ENCODE data around the gene CAP1.
"Not testable (repeated sequence)": the region's sequence is repeated elsewhere in the genome, so short reads cannot be mapped to it uniquely, and the experiment has no call there.

CAP1 gene

DNA sequence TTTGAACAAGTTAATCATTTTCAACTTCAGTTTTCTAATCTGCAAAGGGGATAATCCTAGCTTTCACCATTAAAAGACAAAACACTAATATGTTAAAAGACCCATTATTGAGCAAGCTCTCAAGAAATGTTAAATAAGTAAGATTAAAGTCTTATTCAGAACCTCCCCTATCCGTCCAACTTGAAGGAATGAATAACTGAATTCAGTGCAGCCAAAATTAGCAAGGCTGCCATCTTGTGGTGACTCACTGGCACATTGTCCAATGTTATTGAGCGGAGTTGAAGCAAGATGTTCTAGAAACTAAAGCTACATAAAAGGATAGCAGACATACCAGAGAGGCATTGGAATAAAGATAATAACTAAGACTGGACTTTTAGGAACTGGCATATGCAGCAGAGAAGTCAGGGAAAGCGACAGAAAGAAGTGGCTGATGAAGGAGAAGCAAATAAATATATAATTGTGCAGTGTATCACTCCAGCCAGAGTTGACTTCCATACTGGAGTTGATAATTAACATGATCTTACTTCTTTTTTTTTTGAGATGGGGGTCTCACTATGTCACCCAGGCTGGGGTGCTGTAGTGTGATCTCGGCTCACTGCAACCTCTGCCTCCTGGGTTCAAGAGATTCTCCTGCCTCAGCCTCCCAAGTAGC lies 8.2 kb upstream of the CAP1 start:
- no peak for DNase-seq

DNA sequence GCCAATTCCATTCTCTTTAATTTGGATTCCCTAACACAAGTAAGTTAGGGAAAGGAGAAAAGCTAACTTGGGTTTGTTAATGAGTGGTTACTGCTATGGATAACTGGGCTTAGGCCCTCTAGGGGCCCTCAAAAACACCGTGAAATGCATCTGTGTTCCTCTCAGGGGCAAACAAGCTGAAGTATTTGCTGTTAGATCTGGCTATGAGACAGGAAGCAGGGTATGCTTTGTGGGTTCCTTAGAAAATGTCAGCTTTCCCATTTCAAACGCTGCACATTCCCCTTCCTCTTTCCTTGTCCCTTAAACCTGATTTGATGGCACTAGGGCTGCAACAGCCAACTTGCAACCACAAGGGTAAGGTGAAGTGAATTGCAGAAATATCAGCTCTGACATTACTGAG lies 5.7 kb upstream of the CAP1 start:
- DNase-seq, result no peak

DNA sequence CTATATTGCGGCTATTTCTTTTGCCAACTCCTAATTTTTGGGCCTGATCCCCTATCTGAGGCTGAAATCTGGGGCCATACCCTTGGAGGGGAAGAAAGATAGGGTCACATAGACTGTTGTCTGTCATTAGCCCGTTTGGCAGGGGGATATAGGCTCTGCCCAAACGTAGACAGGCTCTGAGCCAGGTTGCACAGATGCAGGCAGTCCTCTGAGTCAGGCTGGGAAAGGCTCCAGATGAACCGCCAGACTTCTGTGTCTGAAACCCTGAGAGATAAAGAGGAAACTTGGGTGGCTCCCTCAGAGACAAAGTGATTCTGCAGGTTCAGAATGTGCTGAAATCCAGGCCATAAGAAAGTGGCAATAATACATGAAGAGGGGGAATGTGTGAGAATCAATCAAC lies 4.0 kb upstream of the CAP1 start:
- no peak for DNase-seq

DNA sequence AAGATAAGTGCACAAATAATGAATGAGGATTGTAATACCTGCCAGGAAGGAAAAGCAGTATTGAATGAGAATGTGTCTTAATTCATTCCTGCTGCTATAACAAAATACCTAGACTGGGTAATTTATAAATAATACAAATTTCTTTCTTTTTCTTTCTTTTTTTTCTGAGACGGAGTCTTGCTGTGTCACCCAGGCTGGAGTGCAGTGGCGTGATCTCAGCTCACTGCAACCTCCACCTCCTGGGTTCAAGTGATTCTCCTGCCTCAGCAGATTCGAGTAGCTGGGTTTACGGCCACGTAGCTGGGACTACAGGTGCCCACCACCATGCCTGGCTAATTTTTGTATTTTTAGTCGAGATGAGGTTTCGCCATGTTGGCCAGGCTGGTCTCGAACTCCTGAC lies 3.3 kb upstream of the CAP1 start:
- DNase-seq, result not testable (repeated sequence)

DNA sequence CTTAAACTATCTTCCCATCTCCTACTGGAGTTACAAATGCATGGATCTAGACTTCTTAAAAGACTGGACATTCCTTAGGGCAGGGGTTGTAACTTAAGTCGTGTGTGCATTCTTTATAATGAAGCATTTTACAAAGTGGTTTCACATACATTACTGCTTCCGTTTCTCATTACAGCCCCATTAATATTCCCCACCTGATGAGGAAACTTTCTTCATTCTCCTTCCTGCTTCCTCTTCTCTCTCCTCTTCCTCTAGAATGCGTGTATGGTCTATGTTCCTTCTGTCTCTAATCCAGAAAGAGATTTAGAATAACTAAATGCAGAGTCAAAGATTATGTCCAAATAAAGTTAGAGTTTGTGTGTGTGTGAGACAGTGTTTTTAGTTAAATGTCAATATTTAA lies 1.8 kb upstream of the CAP1 start:
- DNase-seq, result no peak

DNA sequence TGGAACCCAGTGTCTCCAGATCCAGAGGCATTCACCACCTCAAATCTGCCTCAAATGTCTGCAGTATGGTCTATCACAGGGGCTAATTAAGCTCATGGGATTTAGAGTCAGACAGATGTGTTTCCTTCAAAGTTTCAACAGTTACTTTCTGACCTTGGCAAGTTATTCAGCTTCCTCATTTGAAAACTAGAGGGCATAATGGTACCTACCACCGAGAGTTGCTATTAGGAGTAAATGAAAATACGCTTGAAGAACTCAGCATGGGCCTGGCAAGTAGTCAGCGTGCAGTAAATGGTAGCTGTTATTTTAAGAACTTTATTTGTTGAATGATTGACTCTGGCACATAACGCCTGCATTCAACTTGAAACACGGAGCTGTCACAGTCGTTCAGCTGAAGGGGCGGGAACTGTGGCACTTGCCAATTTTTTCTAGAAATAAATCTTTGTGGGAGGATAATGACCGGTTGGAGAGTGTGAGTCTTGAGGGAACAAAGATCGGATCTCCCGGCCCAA lies 1.2 kb upstream of the CAP1 start:
- DNase-seq, result no peak

DNA sequence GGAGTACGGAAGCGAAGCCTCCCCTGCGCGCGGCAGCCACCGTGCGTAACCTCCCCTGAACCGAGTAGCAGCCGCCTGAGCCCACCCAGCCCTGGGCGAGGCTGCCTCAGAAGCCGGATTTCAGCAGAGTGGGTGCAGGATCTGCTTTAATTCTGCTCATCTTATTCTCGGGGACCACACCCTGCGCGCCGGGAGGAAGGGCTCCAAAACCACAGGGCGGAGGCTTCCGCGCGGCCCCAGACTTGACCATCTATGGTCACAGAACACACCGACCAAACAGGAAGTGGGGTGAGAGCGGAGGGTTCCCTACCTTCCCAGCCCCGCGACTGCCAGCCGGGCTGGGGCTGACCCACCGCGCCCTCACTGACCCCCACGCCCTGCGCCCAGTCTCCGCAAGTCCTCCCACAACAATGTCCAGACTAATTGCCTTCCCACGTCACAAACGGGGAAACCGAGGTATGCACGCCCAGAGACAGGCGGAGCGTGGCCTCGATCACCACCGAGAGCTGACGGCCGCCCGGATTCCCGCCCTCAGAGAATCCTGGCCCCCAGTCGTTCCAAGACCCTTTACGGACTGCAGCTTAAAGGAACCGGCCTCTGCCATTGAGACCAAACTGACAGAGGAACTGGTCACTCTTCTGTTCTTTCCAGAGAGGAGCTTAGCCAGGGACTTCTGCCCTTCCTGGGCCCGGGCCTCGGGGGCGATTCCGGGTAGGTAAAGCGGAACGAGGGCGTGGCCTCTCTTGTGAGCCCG lies 595 bp upstream of the CAP1 start:
- peak in 1 of 2 experiments; percentile 26 for DNase-seq

DNA sequence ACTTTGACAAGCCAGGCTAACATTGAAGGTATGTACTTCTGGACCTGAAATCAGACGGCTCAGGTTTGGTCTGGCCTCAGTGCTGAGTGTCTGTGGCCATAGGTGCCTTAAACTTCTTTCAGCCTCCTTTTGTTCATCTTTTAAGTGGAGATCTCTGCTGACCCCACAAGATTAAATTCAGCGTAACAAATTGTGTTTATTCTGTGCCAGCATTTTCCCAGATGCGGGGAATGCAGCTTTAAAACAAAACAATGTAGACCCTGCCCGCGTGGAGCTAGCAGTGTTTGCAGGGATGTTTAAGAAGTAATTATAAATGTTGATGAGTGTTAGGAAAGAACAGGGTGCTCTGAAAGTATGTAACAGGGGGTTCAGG lies 923 bp downstream of the CAP1 start:
- no peak for DNase-seq

DNA sequence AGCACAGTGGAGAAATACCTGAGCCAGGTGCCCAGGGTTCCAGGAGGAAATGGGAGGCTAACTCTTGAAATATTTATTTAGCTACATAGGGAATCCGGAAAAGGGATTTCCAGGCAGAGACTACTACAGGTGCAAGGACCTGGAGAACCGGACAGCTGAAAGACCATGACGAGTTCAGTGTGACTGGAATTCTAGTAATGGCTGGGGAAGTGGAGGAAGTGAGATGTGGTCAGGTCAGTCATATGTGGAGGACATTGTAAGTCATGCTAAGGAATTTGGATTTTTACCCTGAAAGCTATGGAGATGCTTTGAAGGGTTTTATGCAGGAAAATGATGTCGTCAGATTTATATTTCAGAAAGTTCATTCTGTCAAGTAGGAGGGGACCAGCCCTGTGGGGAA lies 1.8 kb downstream of the CAP1 start:
- no peak for DNase-seq

DNA sequence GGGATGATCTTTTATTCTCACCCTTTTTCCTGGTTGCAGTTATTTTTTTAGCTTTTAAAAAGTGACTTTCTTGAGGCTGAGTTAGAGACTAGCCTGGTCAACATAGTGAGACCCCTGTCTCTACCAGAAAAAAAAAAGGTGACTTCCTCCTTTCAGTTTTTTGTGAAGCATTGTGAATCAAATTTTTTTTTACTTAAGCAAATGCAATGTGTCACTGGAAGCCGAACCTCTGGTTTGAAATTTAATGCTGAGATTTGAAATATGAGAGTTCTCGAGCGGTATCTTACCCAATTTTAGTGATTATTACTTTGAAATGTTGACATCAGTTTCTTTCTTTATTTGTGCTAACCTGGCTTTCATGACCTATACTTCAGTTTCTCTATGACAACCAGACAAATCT lies 3.6 kb downstream of the CAP1 start:
- DNase-seq, result no peak

DNA sequence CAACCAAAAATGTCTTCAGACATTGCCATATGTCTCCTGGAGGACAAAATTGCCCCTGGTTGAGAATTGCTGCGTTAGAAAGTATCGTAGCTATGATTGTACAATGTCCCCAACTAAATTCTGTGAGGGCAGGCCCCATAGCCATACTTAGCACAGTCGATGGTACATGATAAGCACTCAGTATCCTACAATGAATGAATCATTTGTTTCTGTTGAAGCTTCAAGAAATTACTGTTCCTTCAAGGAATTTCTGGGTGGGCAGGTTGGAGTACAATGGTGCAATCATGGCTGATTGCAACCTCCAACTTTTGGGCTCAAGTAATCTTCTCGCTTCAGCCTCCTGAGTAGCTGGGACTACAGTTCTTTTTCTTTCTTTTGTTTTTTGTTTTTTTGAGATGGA lies 4.7 kb downstream of the CAP1 start:
- DNase-seq, result no peak

DNA sequence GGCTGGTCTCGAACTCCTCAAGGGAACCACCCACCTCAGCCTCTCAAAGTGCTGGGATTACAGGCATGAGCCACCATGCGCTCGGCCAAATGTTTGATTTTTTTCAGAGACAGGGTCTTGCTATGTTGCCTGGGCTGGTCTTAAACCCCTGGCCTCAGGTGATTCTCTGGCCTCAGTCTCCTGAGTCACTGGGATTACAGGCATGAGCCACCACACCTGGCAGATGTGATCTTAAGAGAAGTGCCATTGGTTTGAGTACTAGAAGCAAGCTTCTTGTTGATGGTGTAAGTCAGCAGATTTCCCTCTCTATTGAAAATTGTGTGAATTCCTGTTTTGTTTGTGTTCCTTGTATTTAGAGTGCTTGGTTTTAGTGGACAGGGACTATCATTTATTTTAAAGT lies 5.2 kb downstream of the CAP1 start:
- DNase-seq, result no peak

DNA sequence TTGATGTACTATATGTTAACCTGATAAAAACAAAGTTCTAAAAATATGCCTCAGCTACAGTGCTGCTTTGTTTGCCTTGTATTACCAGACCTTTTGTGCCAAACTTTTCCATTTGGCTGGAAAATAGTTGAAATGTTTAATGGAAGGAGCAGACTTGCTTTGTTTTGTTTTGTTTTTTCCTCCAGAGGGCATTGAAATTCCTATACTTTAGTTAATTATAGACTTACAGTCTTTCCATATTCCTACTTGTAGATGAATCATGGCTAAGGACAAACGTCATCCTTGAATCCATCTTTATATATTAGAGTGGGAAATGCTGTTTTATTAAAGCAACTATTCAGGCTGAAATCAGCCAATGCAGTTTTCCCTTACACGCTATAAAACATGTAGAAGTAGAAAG lies 6.7 kb downstream of the CAP1 start:
- no peak for DNase-seq

DNA sequence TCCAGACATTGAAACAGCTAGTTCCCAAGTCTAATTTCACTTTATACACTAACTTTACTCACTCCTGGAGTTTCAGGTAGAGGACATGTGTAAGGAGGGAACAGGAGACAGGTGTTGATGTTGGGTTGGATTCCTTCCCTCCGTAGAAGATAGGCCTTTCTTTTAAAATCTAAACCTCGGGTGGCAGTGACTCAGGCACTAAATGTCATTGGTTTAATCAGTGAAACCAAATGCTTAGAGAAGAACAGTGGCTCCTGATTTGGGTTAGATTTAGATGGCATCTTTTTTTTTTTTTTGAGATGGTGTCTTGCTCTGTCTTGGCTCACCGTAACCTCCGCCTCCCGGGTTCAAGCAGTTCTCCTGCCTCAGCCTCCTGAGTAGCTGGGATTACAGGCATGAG lies 7.2 kb downstream of the CAP1 start:
- DNase-seq, result no peak

DNA sequence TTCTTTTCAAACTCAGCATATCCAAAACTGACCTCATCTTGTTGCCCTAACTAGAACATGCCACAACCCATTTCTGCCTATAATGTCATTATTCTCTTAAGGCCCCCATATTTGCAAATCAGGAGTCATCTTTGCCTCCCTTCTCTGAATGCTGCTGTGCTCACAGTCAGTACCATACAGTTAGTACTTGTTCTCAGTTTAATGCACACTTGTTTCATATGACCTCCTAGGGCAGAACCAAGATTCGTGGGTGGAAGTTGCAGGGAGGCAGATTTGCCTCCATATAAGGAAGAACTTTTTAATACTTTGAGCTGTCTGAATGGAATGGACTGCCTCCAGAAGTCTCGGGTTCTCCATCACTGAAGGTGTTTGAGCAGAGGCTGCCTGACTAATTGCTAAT lies 9.2 kb downstream of the CAP1 start:
- DNase-seq, result no peak

DNA sequence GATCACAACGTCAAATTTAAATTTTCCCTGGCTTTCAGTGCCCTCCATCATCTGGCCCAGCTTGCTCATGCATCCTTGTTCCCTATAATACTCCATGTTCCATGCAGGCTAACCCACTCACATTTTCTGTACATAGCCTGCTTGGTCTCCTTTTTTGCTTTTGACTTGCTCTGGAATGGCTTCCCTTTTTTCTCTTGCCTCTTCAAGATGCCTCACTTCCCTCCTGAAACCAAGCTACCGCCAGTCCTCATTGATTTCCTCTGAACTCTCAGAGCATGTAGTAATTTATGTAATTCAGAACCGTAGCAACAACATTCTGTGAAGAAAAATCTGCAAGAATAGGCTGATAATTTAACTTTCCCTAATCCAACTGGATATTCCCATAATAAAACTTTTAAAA lies 10.3 kb downstream of the CAP1 start:
- DNase-seq, result no peak

DNA sequence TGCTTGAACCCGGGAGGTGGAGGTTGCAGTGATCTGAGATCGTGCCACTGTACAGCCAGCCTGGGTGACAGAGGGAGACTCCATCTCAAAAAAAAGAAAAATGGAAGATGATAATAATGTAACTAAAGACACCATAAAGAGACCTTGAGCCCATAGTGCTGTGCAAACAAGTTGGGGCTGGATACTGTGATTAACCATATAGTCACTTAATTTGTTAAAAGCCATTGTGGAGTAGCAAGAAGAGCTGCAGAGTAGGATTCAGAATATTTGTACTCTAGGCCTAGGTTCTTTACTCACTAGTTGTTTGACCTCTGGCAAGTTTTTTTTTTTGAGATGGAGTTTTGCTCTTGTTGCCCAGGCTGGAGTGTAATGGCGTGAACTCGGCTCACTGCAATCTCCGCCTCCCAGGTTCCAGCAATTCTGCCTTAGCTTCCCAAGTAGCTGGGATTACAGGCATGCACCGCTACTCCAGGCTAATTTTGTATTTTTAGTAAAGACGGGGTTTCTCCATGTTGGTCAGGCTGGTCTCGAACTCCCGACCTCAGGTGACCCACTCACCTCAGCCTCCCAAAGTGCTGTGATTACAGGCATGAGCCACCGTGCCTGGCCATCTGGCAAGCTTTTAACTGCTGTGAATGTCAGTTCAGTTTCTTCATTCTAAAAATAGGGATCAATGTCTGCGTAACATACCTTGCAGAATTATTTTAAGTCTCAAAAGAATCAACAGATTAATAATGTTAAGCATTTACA lies 12.8 kb downstream of the CAP1 start:
- no peak for DNase-seq

DNA sequence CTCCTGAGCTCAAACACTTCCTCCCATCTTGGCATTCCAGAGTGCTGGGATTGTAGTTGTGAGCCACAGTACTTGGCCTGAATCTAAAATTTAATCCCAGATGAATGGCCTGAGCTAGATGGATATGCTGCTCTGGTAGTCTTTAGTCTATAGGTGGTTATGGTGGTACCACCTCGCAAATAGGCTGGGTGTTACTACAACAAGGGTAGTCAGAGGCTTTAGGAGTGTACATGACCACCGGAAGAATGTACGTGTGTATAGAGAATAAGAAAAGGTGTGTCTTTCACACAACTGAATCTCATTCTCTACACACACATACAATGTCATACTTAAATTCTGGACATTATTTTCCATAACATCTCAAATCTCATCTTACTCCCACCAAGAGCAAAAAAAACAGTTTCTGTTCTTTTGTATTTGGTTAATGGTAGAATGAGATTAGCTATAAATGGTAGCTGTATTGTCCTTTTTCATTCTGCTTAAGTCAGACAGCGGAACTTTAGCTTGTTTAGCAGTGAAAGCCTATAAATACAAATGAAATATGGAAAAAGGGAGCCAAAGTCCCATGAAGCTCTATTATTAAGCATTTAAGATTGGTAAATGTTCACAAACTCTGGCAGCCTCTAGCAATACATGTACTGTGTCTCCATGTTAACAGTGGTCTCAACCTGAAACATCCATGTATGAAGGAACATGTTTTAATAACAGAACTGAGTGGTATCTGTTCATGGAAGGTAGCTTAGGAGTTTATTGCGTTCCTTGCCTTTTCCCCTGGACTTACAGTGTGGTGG lies 16.2 kb downstream of the CAP1 start:
- no peak for DNase-seq

DNA sequence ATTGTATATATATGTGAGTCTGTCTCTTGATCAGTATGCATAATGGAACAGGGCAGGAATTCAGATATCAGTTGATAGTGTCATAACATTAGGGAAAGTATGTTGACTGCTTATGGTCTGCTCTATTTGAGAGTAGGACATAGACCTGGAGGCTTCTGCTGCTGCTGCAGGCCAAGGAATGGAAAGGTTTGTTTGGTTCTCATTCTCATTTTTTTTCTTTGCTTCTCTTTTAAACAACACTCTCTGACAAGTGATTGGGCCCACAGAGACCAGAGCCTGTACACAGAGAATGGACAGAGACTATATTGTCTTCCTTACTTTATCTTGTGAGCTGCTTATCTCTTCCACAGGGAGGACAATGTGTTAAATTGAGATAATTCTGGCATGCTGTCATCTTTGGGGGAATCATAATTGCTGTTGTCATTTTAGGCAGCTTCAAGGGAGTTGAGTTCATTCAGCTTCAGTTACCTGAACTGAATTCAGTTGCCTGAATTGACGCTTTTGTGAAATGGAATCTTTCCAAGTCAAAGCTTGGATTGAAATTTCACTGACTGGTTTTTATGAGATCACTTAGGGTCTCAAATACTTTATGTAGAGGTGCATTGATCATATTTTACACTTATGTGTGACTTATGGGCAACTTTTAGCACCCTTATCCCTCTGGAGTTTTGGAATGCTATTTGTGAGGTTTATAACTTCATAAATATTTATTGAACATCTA lies 16.9 kb downstream of the CAP1 start:
- no peak for DNase-seq

DNA sequence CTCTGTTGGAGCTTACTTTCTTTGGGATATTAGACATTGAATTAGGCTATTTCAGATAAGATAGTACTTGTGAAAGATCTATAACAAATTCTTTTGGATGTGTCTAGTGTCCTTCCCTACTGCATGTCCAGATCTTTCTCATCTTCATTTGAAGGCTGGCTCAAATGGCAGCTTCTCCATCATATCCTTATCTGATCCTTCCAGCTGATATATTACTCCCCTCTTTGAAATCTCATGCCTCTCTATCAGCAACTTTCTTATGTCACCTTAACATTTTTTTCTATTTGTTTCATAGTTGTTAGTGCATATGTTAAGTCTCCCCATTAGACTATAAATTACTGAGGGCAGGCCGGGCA lies 17.5 kb downstream of the CAP1 start:
- no peak for DNase-seq

DNA sequence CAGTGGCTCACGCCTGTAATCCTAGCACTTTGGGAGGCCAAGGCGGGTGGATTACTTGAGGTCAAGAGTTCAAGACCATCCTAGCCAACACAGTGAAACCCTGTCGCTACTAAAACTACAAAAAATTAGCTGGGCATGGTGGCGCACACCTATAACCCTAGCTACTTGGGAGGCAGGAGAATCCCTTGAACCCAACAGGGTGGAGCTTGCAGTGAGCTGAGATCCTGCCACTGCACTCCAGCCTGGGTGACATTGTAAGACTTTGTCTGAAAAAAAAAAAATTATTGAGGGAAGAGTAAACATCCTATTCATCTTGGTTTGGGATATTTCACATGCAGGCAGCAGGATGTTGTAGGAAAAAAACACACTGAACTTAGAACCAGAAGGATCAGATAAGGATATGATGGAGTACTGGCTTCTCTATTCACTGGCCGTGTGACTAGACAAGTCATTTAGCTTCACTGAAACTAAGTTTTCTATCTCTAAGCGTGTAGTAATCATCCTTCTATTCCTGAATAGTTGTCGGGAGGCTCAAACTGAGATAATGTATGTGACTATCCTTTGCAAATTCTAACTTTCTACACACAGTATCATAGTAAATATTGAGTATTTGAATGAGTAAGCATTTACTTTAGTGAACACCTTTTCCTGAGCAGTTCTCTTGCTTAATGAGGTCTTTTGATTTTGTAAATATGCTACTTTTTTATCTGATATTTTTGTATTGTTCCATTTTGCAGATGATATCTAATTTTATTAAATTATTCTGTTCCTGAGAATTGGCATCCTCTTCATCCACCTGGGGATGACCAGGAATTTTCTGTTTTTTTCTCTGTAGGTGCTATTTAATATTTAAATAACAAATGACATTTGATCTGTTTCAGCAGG lies 18.2 kb downstream of the CAP1 start:
- no peak for DNase-seq
